Left renal cortex interstitium (tissue), 4 donors: ENCODE results near the gene SAC3D1. TPM values are rescaled to one million over a fixed set of nuclear protein-coding genes. Genes with fewer than 3 reads are reported as not detected.
"Not testable (repeated sequence)": the region's sequence is repeated elsewhere in the genome, so short reads cannot be mapped to it uniquely, and the experiment has no call there.

Experiments used
- DNase-seq, 4 donors: peaks; one replicate each; pipeline ENCODE4 v3.0.0-alpha.2; 2013; ENCODE audit warnings: low read depth in 4 of 4, low spot score in 2 of 4, missing footprints in 1 of 4
- polyA plus RNA-seq, 4 donors: library from polyadenylated mRNA; unstranded; fragments of 120-200 nt; gene quantifications; one replicate each; pipeline ENCODE4 v1.2.1, GENCODE V29; 2013; ENCODE audit not compliant: insufficient read length in 4 of 4

The SAC3D1 gene
- polyA plus RNA-seq, 4 donors = 10.2 to 20.3 (median 13.5) TPM

DNA sequence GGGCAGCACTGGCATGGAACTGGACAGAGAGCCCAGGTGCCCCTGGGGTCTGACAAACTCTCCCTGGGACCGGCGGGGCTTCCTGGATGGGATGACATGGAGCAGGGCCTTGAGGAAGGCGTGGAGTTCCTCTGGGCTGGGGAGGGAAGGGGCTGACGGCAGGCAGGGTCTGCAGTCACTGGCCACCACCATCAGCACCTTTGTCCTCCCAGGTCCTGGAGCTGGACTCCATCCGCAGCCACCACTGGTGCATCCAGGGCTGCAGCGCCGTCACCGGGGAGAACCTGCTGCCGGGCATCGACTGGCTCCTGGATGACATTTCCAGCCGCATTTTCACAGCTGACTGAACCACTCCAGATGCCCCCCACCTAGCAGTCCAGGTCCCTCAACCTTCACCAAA lies 19.5 kb upstream of the SAC3D1 start:
- DNase-seq = no peak

DNA sequence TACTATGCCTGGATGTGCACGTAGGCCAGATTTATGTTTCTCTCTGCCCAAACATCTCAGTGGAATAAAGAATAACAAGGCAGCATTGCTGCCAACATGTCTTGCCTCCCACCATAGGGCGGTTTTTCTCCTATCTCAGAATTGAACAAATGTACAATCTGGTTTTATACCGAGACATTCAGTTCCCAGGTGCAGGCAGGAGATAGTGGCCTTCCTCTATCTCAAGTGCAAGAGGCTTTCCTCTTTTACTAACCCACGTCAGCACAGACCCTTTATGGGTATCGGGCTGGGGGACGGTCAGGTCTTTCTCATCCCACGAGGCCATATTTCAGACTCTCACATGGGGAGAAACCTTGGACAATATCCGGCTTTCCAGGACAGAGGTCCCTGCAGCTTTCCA lies 17.5 kb upstream of the SAC3D1 start:
- not testable (repeated sequence) for DNase-seq

DNA sequence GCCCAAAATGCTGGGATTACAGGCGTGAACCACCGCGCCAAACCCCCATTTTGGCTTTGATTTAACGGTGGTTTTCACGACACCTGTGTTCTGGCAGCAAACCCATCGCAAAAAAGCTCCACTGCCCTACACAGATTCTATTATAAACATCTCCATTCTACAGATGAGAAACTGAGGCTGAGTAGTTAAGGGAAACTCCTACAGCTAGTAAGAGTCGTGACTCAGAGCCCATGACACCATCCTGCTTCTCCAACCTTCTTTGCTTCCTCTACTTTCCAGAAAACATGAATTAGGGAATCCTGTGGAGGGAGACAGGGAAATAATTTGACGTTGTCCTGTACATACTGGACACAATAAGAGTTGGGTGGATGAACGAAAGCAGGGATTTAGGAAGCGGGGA lies 14.2 kb upstream of the SAC3D1 start:
- DNase-seq = no peak

DNA sequence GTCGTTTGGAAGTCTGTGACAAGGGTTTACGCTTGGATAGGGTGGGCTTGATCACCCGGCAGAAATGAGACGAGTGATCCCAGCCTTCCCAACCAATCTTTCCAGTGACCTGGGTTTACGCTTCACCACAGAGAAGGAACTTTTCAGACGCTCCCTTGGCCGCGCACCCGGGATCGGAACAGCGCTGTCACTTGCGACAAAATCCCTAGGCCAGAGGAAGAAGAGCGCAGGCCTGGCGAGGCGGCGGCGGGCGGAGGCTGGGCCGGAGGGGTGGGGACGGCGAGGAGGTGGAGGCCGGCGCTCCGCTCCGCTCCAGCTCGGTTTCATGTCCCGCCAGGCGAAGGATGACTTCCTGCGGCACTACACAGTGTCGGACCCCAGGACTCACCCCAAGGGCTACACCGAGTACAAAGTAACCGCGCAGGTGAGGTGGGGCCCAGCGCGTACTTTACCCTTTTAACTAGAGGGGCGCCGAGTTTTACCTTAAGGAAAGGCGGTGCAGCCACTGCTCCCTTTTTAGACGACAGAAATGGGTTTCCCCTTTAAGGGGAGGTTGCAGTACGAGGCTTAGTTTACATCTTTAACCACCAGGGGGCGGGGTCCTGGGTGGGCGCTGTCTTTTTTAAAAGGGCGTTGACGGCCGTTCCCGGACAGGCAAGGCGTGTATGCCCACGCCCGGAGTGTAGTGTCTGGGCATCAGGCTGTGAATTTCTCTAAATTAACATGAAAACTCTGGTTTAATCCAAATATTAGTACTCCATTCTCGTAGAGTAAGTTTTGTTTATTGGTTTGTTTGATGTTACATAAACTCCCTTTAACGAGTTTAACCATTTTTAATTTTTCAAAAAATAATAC lies 13.6 kb upstream of the SAC3D1 start, which contains the start of gene SNX15:
TSS of gene SNX15 (plus strand) at position 227 of the 855 bp plus-strand sequence. CDS start at position 326, 99 bp downstream.
- peak; percentile 96 to 98 (median 96) for DNase-seq

DNA sequence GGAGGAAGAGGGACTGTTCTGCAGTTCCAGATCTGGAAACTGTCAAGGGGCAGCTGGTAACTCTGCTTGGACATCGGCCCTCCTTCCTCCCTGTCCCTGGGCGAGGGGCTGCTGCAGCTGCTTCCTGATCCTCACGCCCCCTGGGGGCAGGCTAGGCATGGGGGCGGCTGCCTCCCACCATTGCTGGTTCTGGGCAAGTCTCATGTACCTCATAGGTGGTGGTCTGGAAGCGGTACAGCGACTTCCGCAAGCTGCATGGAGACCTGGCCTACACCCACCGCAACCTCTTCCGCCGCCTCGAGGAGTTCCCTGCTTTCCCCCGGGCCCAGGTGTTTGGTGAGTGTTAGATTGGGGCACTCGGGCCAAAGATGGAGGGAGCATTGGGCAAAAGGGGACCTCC lies 8.8 kb upstream of the SAC3D1 start:
- no peak for DNase-seq

DNA sequence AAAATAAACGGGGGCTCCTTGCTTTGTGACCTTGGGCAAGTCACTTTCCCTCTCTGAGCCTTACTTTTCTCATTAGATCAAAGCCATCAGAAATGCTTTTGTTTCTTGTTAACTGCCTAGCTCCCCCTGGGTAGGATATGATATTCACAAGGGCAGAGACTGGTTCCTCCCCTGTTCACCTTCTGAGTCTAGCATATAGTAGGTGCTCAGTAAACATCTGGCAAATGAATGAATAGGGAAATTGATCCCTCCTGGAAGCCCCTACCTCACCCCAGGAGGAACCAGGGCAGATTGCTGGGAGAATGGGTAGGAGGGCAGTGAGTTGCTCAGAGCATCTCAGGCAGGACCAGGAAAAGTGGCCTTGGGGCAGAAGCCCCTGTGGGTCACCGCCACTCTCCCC lies 6.6 kb upstream of the SAC3D1 start:
- DNase-seq = no peak

DNA sequence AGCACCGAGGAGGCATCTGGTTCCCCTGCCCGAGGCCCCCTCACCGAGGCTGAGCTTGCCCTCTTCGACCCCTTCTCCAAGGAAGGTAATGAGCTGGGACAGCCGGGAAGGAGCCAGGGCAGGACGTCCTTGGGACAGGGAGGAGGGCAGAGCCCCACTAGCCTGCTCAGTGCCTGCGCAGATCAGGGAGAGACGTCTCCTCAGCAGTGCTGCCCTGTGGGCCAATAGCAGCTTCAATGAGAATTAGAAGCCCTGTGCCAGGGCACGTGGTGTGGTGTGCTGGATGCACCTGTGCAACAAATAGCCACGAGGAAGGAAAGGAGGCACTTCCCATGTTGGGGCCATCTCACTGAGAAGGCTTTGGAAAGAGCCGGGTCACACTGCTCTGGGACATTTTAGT lies 5.4 kb upstream of the SAC3D1 start:
- DNase-seq = no peak

DNA sequence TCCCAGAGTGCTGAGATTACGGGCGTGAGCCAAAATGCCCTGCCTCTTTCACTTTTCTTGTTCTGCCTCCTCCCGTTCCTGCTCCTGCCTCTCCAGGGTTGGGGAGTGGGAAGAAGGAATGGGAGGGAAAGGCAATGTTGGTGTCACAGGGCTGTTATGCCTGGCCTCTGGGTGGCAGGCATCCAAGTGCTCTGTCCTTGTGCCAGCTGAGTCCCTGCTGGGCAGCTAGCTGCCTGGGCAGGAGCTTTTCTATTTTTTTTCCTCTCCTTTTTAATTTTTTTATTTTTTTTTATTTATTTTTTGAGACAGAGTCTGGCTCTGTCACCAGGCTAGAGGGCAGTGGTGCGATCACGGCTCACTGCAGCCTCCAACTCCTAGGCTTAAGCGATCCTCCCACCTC lies 4.1 kb upstream of the SAC3D1 start:
- no peak for DNase-seq

DNA sequence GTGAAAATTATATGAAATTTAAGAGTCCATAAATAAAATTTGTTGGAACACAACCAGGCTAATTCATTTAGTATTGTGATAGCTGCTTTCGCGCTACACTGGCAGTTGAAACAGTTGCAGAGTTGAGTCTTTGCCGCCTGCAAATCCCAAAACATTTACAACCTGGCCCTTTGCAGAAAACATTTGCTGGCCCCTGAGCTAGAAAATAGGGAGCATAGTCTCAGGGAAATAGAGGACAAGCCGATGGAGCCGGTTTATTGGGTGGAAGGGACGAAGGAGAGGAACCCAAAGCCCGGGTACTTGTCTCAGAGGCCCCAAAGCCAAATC lies 527 bp upstream of the SAC3D1 start:
- no peak for DNase-seq

DNA sequence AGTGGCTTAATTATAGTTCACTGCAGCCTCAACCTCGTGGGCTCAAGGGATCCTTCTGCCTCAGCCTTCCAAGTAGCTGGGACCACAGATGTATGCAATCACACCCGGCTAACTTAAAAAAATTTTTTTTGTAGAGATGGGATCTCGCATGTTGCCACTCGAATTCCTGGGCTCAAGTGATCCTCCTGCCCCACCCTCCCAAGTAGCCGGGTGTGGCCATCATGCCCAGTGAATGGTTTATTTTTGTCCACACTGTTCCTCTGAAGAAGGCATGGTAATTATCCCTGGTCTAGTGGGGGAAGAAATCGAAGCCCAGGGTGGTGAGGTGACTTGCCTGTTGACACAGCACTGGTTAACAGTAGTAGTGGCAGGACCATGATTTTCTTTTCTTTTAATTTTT lies 1.9 kb downstream of the SAC3D1 start:
- DNase-seq = no peak

DNA sequence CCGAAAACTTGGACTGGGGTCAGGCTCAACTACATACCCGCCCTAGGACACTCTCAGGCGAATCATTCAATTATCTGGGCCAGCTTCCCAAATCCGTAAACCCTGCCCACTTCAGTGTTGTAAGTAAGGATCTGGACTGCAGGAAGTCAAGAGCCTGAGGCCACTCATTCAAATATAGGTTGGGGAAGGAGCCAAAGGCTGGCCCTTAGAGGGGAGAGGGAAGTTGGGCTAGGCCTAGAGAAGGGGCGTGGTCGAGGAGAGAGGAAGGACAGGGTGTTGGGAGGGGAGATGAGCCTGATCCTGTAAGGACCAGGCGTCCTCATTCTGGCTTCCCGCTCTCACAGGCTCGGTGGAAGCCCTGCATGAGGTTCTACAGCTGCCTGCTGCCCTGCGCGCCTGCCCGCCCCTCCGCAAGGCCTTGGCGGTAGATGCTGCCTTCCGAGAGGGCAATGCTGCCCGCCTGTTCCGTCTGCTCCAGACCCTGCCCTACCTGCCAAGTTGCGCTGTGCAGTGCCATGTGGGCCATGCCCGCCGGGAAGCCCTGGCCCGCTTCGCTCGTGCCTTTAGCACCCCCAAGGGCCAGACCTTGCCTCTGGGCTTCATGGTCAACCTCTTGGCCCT lies 3.0 kb downstream of the SAC3D1 start:
- DNase-seq = no peak

DNA sequence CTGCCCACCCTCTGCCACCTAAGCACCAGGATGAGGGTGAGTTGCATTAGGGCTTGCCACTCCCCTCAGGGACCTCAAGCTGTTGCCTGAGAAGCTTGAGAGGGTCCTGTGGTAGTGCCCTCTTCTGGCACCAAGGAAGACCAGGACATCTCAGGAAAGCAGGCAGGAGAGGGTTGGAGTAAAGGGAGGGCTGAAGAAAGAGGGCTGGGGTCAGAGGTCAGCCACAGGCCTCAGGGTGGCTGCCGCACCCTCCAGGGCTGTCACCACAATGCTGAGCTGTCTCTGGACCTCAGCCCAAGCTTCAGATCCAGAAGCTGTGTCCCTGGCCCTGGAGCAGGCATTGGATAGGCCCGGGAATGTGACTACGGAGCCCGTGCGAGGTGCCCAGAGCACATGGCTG lies 4.1 kb downstream of the SAC3D1 start:
- no peak for DNase-seq

DNA sequence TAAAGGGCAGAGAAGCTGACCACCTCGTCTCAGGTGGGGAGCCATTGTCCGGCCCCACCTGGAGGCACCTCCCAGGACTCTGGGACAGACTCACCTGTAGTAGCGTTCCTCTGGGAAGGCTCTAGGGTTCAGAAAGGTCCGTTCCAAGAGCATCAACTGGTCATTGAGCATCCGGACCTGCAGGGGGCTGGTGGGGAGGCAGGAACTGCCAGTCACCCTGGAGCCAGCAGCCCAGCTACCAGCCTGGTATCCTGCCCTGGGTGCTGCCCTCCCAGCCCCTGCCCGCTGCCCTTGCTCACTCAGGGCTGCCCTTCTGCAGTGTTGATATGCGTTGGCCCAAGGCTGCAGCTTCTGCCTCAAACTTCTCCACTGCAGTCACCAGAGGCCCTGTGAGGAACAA lies 4.7 kb downstream of the SAC3D1 start:
- no peak for DNase-seq

DNA sequence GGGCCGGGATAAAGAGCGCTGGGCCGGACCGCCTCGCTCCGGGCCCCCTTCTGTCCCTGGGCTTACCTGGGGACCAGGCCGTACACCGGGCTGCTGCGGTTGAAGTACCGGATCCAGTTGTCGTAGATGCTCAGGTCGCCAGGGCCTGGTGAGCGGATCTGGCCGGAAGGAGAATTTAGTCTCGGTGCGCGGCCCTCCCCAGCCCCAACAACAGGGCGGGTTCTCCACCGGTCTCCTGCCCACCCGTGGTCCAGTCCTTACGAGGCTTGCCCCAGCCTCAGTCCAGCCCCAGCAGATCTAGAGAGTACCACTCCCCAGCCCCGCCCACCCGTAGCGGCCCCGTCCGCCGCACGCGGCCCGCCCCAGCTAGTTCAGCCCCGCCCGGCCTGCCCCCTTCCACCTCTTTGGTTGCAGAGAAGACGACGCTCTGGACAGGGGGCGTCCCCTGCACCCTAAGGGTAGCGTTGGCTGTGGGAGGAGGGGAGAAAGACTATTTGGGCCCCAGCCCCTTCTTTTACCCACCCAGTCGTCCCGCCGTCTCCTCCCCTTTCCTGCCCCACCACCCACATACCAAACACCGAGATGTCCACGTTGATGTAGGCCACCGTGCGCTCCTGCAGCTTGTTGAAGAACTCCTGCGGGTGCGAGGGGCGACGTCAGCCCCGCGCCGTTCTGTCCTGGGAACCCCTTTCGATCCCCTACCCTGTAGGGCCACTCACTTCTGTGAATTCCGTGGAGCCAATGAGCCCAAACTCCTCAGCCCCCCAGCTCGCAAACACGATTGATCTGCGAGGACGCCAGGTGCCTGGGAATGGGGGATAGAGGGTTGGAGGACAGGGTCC lies 6.8 kb downstream of the SAC3D1 start:
- DNase-seq = no peak

DNA sequence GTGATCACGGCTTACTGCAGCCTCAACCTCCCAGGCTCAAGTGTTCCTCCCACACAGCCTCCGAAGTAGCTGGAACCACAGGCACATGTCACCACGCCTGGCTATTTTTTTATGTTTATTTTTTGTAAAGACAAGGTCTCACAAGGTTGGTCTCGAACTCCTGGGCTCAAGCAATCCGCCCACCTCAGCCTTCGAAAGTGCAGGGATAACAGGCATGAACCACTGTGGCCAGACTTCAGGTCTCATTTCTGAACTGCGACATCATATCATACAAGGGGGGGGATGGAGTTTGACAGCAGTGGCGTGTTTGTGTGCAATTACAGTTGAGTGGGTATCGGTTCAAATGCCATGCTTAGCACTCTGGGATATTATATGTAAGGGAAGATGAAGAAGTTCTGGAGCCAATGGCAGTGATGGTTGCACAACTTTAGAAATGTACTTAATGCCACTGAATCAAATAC lies 10.4 kb downstream of the SAC3D1 start:
- no peak for DNase-seq

DNA sequence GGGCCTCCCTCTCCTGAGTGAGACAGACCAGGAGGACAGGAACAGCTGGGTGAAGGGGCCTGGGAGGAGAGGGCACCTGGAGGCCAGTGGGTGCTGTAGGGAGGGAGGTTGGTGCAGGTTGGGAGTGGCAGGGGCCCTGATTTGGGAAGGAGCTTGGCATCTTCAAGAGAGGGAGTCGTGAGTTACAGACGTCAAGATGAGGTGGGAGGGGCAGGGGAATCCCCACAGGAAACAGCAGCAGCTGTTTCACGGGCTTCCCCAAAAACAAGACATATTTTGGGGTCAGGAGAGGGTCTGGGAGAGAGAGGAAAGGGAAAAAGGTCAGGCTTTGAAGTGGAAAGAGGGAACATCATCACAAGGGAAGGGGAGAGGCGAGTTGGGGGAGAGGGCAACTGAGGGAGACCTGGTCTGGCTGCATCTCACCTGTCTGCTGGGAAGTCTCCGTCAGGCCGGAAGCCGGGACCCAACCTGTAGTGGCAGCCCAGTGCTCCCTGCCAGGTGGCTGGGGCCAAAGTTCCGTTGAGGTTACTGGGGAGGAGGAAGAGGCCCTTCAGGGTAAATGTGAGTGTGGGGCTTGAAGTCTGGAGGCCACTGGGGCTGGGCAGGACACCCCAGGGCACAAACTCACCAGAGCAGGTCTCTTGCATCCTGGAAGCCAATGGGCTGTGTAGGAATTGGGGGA lies 13.0 kb downstream of the SAC3D1 start:
- DNase-seq = no peak

DNA sequence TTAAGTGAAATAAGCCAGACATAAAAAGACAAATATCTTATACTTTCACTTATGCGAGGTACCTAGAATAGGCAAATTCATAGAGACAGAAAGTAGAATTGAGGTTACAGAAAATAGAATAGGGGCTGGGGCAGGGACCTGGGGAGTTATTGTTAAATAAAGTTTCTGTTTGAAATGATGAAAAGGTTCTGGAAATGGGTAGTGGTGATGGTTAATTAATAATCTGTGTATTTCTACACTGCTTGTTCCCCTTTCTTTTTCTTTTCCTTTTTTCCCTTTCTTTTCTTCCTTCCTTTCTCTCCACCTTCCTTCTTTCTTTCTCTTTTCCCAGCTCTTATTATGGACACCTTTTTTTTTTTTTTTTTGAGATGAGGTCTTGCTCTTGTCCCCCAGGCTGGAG lies 14.5 kb downstream of the SAC3D1 start:
- DNase-seq = no peak

DNA sequence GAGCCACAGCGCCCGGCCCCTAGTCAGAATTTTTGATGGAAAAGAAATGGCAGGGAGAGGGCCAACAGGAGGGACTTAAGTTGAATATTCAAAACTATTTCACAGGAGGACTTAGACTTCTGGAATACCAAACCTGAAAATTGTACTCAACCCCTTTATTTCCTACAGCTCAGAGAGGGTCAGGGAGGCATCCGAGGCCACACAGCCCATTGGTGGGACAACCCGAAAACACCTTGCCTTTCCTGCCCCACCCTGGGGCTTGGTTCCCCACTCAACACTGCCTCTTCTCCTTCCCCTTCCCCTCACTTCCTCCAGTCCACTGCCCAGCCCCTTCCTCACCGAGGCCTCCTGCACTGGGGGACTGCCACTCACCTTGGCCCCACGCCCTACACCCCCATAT lies 16.0 kb downstream of the SAC3D1 start:
- no peak for DNase-seq

DNA sequence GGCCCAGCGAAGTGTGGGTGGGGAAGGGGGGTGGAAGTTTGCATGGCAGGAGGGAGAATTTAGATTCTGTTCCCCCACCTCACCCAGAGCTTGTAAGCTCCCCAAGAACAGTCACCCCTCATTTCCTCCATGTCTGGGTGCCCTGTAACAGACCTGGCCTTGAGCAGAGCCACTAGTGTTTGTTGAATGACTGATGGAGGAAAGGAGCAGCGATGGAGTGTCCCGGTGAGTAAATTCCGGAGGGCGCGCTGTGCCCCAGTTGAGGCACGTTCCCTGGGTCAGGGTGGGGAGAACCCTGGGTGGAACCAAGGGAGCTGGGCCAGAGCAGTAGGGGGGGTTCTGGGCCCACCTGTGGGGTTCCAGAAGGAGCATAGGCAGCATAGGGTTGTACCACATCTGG lies 16.5 kb downstream of the SAC3D1 start:
- no peak for DNase-seq

DNA sequence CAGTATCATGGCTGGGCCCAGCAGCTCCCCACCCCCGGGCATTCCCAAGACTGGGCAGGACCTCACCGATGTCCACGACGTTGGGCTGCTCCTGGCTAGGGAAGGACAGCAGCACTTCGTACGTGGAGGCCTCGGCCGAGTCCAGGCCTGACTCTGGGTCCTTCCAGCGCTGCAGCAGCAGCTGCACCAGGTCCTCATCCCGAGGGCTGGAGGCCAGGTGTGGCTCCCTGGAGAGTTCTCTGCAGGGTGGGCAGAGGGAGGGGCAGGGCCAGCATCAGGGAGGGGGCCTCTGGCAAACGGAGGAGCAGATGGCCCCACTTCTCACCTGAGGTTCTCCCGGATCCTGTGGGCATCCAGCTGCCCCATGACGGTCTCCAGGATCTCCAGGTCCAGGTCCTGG lies 17.0 kb downstream of the SAC3D1 start:
- no peak for DNase-seq
